ENCODE results near the gene DIDO1.
"Not testable (repeated sequence)": the region's sequence is repeated elsewhere in the genome, so short reads cannot be mapped to it uniquely, and the experiment has no call there.

DIDO1 gene

GRCh38 chr20:62875419-62876361 lies 50.6 kb downstream of the DIDO1 start:
- no peak for DNase-seq

- DNase-seq, result no peak
These were observed 51.4 kb downstream of the DIDO1 start for GRCh38 chr20:62874964-62875344.

- DNase-seq, result not testable (repeated sequence)
These were observed 52.6 kb downstream of the DIDO1 start for GRCh38 chr20:62873681-62874031.

- DNase-seq, result no peak
These were observed 53.0 kb downstream of the DIDO1 start for GRCh38 chr20:62873280-62873679.

- DNase-seq, result no peak
These were observed 53.4 kb downstream of the DIDO1 start for GRCh38 chr20:62872862-62873261.

- DNase-seq, result no peak
These were observed 54.0 kb downstream of the DIDO1 start for GRCh38 chr20:62872184-62872847.

GRCh38 chr20:62864207-62864606 lies 62.1 kb downstream of the DIDO1 start:
- DNase-seq, result no peak

- peak; percentile 90 to 94 (median 92) for DNase-seq
These were observed 64.5 kb downstream of the DIDO1 start, which contains the start of gene TCFL5 for GRCh38 chr20:62861726-62862336. TCFL5 (minus strand) TSS chr20:62861822; CDS start chr20:62861670, 152 bp downstream.

- peak in 1 of 4 experiments; percentile 41 for DNase-seq
These were observed 65.2 kb downstream of the DIDO1 start for GRCh38 chr20:62860924-62861691.

GRCh38 chr20:62860391-62860923 lies 65.8 kb downstream of the DIDO1 start:
- no peak for DNase-seq

GRCh38 chr20:62859721-62860120 lies 66.6 kb downstream of the DIDO1 start:
- no peak for DNase-seq

GRCh38 chr20:62858058-62858830 lies 68.1 kb downstream of the DIDO1 start:
- no peak for DNase-seq

GRCh38 chr20:62856931-62857619 lies 69.2 kb downstream of the DIDO1 start:
- DNase-seq, result no peak

GRCh38 chr20:62855120-62855519 lies 71.2 kb downstream of the DIDO1 start:
- no peak for DNase-seq

GRCh38 chr20:62854121-62854520 lies 72.2 kb downstream of the DIDO1 start:
- no peak for DNase-seq

GRCh38 chr20:62853304-62853703 lies 73.0 kb downstream of the DIDO1 start:
- not testable (repeated sequence) for DNase-seq

- DNase-seq, result no peak
These were observed 73.5 kb downstream of the DIDO1 start for GRCh38 chr20:62852841-62853240.

- DNase-seq, result no peak
These were observed 74.1 kb downstream of the DIDO1 start for GRCh38 chr20:62852196-62852595.

GRCh38 chr20:62850333-62850974 lies 75.9 kb downstream of the DIDO1 start:
- no peak for DNase-seq

GRCh38 chr20:62849431-62849830 lies 76.9 kb downstream of the DIDO1 start:
- no peak for DNase-seq

GRCh38 chr20:62848917-62849316 lies 77.4 kb downstream of the DIDO1 start:
- not testable (repeated sequence) for DNase-seq
